ENCODE measurements around the gene CTNNA1.

CTNNA1 gene

DNA sequence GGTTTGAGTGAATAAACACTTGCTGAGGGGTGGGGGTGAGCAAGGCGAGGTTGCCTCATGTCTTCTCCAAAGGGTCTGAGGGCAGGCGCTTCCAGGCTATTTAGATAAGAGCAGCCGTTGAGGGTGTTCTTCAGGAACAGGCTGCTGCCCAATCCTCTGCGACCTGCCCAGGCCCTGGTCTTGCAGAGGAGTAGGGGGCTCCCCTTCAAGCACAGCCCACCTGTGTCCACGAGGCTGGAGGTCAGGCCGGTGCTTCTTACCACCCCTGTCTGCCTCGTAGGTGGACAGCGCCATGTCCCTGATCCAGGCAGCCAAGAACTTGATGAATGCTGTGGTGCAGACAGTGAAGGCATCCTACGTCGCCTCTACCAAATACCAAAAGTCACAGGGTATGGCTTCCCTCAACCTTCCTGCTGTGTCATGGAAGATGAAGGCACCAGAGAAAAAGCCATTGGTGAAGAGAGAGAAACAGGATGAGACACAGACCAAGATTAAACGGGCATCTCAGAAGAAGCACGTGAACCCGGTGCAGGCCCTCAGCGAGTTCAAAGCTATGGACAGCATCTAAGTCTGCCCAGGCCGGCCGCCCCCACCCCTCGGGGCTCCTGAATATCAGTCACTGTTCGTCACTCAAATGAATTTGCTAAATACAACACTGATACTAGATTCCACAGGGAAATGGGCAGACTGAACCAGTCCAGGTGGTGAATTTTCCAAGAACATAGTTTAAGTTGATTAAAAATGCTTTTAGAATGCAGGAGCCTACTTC lies 180.5 kb downstream of the CTNNA1 start:
- H3K4me3 ChIP-seq (ENCODE audit: low read depth, low read length) = no peak overlapping the region
- no peak for DNase-seq (ENCODE audit: low read depth)
- TF ChIP-seq, protein P1, sequence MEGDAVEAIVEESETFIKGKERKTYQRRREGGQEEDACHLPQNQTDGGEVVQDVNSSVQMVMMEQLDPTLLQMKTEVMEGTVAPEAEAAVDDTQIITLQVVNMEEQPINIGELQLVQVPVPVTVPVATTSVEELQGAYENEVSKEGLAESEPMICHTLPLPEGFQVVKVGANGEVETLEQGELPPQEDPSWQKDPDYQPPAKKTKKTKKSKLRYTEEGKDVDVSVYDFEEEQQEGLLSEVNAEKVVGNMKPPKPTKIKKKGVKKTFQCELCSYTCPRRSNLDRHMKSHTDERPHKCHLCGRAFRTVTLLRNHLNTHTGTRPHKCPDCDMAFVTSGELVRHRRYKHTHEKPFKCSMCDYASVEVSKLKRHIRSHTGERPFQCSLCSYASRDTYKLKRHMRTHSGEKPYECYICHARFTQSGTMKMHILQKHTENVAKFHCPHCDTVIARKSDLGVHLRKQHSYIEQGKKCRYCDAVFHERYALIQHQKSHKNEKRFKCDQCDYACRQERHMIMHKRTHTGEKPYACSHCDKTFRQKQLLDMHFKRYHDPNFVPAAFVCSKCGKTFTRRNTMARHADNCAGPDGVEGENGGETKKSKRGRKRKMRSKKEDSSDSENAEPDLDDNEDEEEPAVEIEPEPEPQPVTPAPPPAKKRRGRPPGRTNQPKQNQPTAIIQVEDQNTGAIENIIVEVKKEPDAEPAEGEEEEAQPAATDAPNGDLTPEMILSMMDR (IDR thresholded peaks at IDR 0.05; ENCODE audit: control insufficient read depth, extremely low read depth, insufficient read depth) = no peak

DNA sequence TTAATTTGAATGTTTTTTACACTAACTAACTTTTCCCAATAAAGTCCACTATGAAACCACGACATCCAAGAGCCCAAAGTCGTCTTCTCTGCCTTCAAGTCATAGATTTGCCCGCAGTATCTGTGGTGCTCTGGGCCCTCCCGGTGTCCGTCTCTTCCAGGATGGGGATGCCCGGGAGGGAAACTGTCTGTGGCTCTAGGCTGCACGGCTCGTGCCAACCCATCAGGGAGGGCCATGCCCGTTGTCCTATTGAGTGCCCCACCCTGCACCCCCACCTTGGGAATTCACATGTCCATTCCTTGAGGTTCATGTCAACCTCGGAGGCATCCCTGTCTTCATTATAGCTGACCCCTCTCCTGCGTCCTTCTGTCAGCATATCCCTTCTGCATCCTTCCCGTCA lies 181.7 kb downstream of the CTNNA1 start:
- H3K4me3 ChIP-seq (ENCODE audit: low read depth, low read length) = no peak overlapping the region
- TF ChIP-seq, protein P1 (IDR thresholded peaks at IDR 0.05; ENCODE audit: control insufficient read depth, extremely low read depth, insufficient read depth) = no peak
- DNase-seq (ENCODE audit: low read depth) = no peak

DNA sequence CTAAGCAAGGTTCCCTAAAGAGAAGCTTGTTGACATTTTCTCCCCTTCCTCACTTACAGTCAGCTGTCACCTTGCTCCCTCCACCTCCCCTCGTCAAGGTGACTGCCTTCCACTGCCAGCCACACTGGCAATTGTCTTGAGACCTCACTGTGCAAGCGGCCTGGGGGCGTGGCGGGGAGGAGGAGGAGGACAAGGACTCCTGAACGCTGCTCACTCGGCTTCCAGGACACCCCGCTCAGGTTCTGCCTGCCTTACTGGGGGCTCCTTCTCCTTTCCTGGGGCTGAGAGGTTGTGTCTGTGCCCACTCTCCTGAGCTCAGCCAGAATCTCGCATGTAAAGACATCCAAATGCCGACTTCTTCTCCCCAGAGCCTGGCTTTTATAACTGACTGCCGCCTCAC lies 182.2 kb downstream of the CTNNA1 start:
- TF ChIP-seq, protein P1 (IDR thresholded peaks at IDR 0.05; ENCODE audit: control insufficient read depth, extremely low read depth, insufficient read depth) = no peak
- no peak overlapping the region for H3K4me3 ChIP-seq (ENCODE audit: low read depth, low read length)
- DNase-seq (ENCODE audit: low read depth) = no peak

DNA sequence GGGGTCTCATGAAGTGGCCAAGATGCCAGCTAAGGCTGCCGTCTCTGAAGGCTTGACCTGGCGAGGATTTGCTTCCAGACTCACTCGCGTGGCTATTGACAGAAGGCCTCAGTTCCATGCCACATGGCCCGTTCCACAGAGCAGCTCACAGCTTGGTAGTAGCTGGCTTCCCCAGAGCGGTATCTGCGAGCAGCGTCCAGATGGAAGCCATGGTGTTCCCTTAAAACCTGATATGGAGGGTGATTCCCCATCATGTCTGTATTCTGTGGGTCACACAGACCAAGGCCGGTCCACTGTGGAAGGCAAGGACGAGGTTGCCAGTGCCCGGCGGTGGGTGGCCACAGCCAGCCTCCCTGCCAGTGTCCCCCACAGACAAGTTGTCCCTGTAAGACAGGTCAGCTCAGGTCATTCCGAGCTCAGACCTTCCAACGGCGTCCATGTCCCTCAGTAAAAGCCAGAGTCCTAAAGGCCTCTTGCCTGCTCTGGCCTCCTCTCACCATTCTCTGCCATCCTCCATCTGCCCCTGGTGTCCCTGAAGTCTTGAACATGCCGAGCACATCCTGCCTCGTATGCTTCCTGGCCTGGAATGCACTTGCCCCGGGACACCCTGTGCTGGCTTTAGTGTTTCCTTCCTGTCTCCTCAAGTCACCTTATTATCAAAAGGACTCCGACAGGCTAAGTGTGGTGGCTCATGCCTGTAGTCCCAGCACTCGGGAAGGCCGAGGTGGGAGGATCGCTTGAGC lies 183.2 kb downstream of the CTNNA1 start:
- H3K4me3 ChIP-seq (ENCODE audit: low read depth, low read length) = no peak overlapping the region
- no peak for DNase-seq (ENCODE audit: low read depth)
- TF ChIP-seq, protein P1 (IDR thresholded peaks at IDR 0.05; ENCODE audit: control insufficient read depth, extremely low read depth, insufficient read depth) = no peak

DNA sequence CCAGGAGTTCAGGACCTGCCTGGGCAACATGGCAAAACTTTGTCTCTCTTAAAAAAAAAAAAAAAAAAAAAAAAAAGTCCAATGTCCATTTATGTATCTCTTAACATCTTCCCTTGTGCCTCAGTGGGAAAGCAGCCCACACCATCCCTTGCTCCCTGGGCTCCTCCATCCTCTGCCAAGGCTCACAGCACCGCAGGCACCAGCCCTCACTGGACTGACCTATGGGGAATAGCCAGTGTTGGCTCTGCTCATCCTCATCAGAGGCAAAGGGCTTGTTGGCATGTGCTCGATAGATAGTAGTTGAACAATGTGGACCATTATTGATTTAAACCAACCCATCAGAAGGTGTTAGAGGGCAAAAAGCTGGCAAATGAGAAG lies 183.7 kb downstream of the CTNNA1 start:
- TF ChIP-seq, protein P1 (IDR thresholded peaks at IDR 0.05; ENCODE audit: control insufficient read depth, extremely low read depth, insufficient read depth) = no peak
- no peak for DNase-seq (ENCODE audit: low read depth)
- no peak overlapping the region for H3K4me3 ChIP-seq (ENCODE audit: low read depth, low read length)

DNA sequence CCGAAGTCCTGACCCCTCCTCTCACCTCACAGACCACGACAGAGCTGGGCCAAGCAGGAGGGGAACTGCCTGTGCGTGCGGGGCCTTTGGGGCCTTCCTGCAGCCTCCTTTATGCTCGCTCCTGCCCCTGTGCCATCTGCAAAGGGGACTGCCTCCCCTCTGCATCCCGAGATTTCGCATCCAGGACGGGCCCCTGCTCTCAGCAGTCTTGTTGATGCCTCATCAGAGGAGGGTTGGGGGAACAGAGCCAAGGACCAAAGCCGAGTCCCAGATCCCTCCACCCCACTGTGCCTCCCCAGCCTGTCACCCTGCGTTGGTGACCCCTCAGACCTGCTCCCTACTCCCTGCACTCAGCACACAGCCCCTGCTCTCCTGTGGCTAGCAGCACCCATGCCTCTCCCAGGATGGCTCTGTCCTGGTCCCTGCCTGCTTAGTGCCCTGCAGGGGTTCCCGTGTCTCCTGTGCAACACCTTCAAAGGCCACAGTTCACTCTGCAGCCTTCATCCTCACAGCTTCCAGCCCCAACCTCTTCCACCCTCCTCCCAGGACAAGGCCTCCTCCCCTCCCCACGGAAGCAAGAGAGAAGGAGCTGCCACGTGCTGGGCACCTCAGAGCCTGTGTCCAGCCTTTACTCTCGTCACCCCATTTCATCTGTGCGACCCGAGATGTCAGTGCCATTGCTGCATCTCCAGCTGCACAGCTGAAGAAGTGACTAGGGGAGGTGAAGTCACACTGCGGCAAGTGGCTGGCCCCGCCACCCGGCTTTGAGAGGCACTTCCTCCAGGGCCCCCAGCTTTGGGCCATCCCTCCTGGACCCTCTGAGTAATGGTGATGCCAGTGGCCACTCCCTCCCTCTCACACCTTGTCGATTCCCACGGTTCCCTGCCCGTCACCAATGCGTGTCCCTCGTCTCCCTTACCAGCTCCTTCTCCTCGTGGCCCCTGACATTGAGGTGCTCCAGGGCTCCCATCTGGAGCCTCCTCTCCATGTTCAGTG lies 184.5 kb downstream of the CTNNA1 start:
- no peak for DNase-seq (ENCODE audit: low read depth)
- no peak overlapping the region for H3K4me3 ChIP-seq (ENCODE audit: low read depth, low read length)
- TF ChIP-seq, protein P1 (IDR thresholded peaks at IDR 0.05; ENCODE audit: control insufficient read depth, extremely low read depth, insufficient read depth) = no peak

All from LNCaP clone FGC (cell line).